Measurements from ENCODE around the gene MIB1. TPM values are rescaled to one million over a fixed set of nuclear protein-coding genes. Genes with fewer than 3 reads are reported as not detected.

Gene MIB1
- total RNA-seq, 1 experiment from 2014 or later = 56.1 TPM

DNA sequence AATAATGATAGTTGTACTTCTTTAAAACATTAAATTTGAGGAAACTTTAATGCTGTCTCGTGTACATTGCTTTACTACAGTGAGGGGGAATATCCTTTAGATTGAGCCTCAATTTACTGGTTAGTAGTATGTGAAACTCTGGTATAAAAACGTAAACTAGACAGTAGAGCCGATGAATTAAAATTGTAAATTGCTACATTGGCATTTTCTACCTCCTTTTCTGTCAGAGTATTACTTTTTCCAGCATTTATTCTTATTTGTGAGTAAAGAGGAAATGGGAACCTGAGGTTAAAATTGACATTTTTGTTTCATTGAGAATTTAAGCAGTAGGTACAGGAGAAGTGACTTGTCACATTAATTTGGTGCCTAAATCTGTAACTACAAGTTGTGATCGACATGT lies 128.2 kb downstream of the MIB1 start:
- Histone ChIP-seq H3K4me3 (replicated peaks in 1 of 2; ENCODE audit: low read depth in 1 of 2, low read length in 2 of 2) (no peak overlapping the region), H3K9me3 (ENCODE audit: control insufficient read depth in 1 of 2, insufficient read depth in 1 of 2, low read depth in 1 of 2, low read length in 2 of 2) (no peaks in the 10 kb centered on the region), H3K27me3 (ENCODE audit: insufficient read depth, low read length) (no peaks in the 10 kb centered on the region), H3K9ac (ENCODE audit: low read length) (no peak overlapping the region), H3K4me2 (ENCODE audit: low read length) (no peak overlapping the region), H3K36me3 (ENCODE audit: control insufficient read depth in 1 of 2, insufficient read depth in 2 of 2, low read length in 2 of 2) (peaks cover 0 to 2% of the 10 kb centered on the region in 2 experiments; a peak in 1 of 4 replicates), H3K4me1 (ENCODE audit: control insufficient read depth in 1 of 2, insufficient read depth in 2 of 2, low read length in 2 of 2) (no peaks in the 10 kb centered on the region), H3K79me2 (ENCODE audit: insufficient read depth, low read length) (no peaks in the 10 kb centered on the region), H2AFZ (ENCODE audit: low read depth, low read length, poor library complexity, severe bottlenecking) (no peak overlapping the region), H4K20me1 (ENCODE audit: insufficient read depth) (no peaks in the 10 kb centered on the region), H3K27ac (ENCODE audit: low read depth, low read length) (no peak overlapping the region), H3K9me2 (ENCODE audit: insufficient read depth) (no peaks in the 10 kb centered on the region)
- ChIA-PET CTCF (no interaction called here), RAD21 (ENCODE audit: low non-redundant PET in 1 of 2, low total read pairs in 2 of 2, uncharacterized antibody in 2 of 2, unreplicated experiment in 2 of 2) (no interaction called here), POLR2A (no interaction called here)
- no peak for DNase-seq (ENCODE audit: low read depth, low spot score)
- intact Hi-C loops (cut with micrococcal nuclease) = no loop called here
- TF ChIP-seq FOSL1 (IDR thresholded peaks at IDR 0.05; ENCODE audit: low read depth) = no peak
- TF ChIP-seq SIN3A (IDR thresholded peaks at IDR 0.05; ENCODE audit: low read depth) = no peak
- TF ChIP-seq POLR2AphosphoS5 (IDR thresholded peaks at IDR 0.05; ENCODE audit: low read depth, low read length) = no peak
- TF ChIP-seq ZBTB33 (IDR thresholded peaks at IDR 0.05; ENCODE audit: extremely low read depth, insufficient replicate concordance, low read length) = no peak
- no peak for TF ChIP-seq JUND (IDR thresholded peaks at IDR 0.05)
- TF ChIP-seq REST (IDR thresholded peaks at IDR 0.05; ENCODE audit: low read depth) = no peak
- no peak for TF ChIP-seq EZH2 (IDR thresholded peaks at IDR 0.05)
- no peak for TF ChIP-seq YY1 (IDR thresholded peaks at IDR 0.05; ENCODE audit: extremely low read depth, insufficient replicate concordance, low read depth, low read length)
- TF ChIP-seq MAX (IDR thresholded peaks at IDR 0.05) = no peak
- TF ChIP-seq RAD21 (IDR thresholded peaks at IDR 0.05; ENCODE audit: low read depth) = no peak
- no peak for TF ChIP-seq SRF (IDR thresholded peaks at IDR 0.05; ENCODE audit: low read depth)
- TF ChIP-seq ZNF274 (IDR thresholded peaks at IDR 0.05; ENCODE audit: low read depth, low read length) = no peak
- TF ChIP-seq EGR1 (IDR thresholded peaks at IDR 0.05; ENCODE audit: low read depth) = no peak
- no peak for TF ChIP-seq TCF7L2 (IDR thresholded peaks at IDR 0.05; ENCODE audit: borderline replicate concordance, extremely low read depth, insufficient read depth, insufficient read length)
- TF ChIP-seq CBX3 (IDR thresholded peaks at IDR 0.05; ENCODE audit: low read depth) = no peak
- TF ChIP-seq POLR2A (IDR thresholded peaks at IDR 0.05; ENCODE audit: borderline replicate concordance, extremely low read depth, insufficient read depth, insufficient read length) = no peak
- no TSS peak for BruUV-seq (replicated peaks)
- no peak for ATAC-seq

Data from HCT116 (cell line).